OCI-LY3 (cell line): ENCODE results near the gene OXNAD1.

Source experiments
- H2AFZ ChIP-seq: fragments of 200-600, 300-600 bp; shearing (Covaris generic); 2 replicates; pipeline ENCODE4 v1.6.0; 2014; ENCODE audit warnings: antibody characterized with exemption, low read depth, low read length
- H3K27ac ChIP-seq: fragments of 200-600, 300-600 bp; sonication (generic); 2 replicates; pipeline ENCODE4 v1.5.1; 2014; ENCODE audit warnings: mild to moderate bottlenecking, low read length, moderate library complexity, mixed read lengths
- H3K27me3 ChIP-seq: fragments of 200-600, 300-600 bp; sonication (generic); 2 replicates; pipeline ENCODE4 v1.6.1; 2014; ENCODE audit warnings: low read depth, low read length, mixed read lengths
- H3K36me3 ChIP-seq: fragments of 200-600, 300-600 bp; sonication (generic); replicated peaks from 2 replicates; pipeline ENCODE3; 2014; ENCODE audit warnings: low read depth, low read length, mixed read lengths
- H3K4me1 ChIP-seq: fragments of 300-600, 200-600 bp; sonication (generic); 2 replicates; pipeline ENCODE4 v1.6.1; 2014; ENCODE audit warnings: low read length, mixed read lengths
- H3K4me2 ChIP-seq: fragments of 200-600, 300-600 bp; sonication (generic); 2 replicates; pipeline ENCODE4 v1.6.1; 2014; ENCODE audit warnings: low read length, mixed read lengths
- H3K4me3 ChIP-seq: fragments of 300-600, 200-600 bp; sonication (generic); 2 replicates; pipeline ENCODE4 v1.5.1; 2014; ENCODE audit warnings: antibody characterized with exemption, mild to moderate bottlenecking, low read length, moderate library complexity
- H3K79me2 ChIP-seq: fragments of 300-600, 200-600 bp; shearing (Covaris generic); 2 replicates; pipeline ENCODE4 v1.6.1; 2014; ENCODE audit warnings: mild to moderate bottlenecking, low read length, mixed read lengths
- H3K9ac ChIP-seq: fragments of 300-600, 200-600 bp; shearing (Covaris generic); 2 replicates; pipeline ENCODE4 v1.6.0; 2014; ENCODE audit warnings: mild to moderate bottlenecking, low read length, moderate library complexity
- H3K9me3 ChIP-seq: fragments of 200-600, 300-600 bp; shearing (Covaris generic); 2 replicates; pipeline ENCODE4 v1.6.1; 2014; ENCODE audit warnings: low read length, mixed read lengths; ENCODE audit not compliant: insufficient read depth
- H4K20me1 ChIP-seq: fragments of 200-600, 300-600 bp; sonication (generic); 2 replicates; pipeline ENCODE4 v1.6.1; 2016; ENCODE audit warnings: low read length, mixed read lengths; ENCODE audit not compliant: insufficient read depth
- EZH2phosphoT487 ChIP-seq: fragments of 200-600 bp; shearing (Covaris generic); IDR thresholded peaks from 2 replicates; pipeline ENCODE4 v1.6.1; 2018; ENCODE audit warnings: antibody characterized with exemption, mixed run types, low read depth
- TF ChIP-seq, protein P1 (sequence below): fragments of 200-600, 300-600 bp; sonication (generic); IDR thresholded peaks from 2 replicates; pipeline ENCODE4 v1.5.1; 2014; ENCODE audit warnings: antibody characterized with exemption, low read length, low read depth

OXNAD1 gene

DNA sequence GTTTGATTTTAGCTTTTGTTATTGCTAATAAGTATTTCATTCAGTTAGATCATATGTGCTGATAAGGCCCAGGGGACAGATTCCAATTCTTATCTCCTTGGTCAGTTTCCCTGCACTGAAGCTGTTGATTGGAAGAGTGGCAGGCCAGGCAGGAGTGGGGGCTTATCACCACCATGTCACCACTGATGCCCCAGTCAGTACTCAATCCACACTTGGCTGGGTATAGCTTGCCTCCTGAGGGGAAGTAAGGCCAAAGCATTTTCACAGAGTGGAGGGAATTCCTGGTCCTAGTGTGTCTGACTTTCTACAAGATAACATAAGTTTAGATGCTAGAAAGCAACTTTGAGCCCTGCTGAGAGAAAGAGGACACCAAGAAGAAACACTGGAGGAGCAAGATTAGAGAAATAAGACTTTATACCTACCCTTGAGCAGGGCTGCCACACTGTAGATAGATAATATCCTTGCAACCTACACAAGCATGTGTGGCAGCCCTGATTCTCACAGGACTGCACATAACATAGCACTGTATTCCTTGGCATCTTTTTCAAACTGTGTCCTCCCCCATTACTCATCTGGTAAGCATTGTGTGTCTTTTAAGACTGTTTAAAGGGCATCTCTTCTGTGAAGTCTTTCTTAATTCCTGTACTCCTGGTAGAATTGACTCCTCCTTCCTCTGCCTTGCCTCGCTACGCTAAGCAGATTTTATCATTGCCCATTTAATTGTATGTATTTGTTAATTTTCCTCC is 24.3 kb downstream of the OXNAD1 start:
- Histone ChIP-seq H3K4me3 (no peak overlapping the region), H3K9ac (no peak overlapping the region), H3K4me2 (no peak overlapping the region), H3K79me2 (no peaks in the 10 kb centered on the region; the same call in 1 of the 2 replicates), H3K27ac (no peak overlapping the region), H4K20me1 (peaks cover 21% of the 10 kb centered on the region), H2AFZ (no peak overlapping the region), H3K27me3 (no peaks in the 10 kb centered on the region), H3K9me3 (no peaks in the 10 kb centered on the region), H3K36me3 (peaks cover 32% of the 10 kb centered on the region), H3K4me1 (peaks cover 23% of the 10 kb centered on the region)
- TF ChIP-seq, protein P1, sequence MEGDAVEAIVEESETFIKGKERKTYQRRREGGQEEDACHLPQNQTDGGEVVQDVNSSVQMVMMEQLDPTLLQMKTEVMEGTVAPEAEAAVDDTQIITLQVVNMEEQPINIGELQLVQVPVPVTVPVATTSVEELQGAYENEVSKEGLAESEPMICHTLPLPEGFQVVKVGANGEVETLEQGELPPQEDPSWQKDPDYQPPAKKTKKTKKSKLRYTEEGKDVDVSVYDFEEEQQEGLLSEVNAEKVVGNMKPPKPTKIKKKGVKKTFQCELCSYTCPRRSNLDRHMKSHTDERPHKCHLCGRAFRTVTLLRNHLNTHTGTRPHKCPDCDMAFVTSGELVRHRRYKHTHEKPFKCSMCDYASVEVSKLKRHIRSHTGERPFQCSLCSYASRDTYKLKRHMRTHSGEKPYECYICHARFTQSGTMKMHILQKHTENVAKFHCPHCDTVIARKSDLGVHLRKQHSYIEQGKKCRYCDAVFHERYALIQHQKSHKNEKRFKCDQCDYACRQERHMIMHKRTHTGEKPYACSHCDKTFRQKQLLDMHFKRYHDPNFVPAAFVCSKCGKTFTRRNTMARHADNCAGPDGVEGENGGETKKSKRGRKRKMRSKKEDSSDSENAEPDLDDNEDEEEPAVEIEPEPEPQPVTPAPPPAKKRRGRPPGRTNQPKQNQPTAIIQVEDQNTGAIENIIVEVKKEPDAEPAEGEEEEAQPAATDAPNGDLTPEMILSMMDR, result no peak
- no peak for TF ChIP-seq EZH2phosphoT487

GRCh38 chr3:16290007-16290826 is 25.2 kb downstream of the OXNAD1 start:
- H3K4me3 ChIP-seq, result no peak overlapping the region
- H3K9me3 ChIP-seq, result no peaks in the 10 kb centered on the region
- H4K20me1 ChIP-seq, result peaks cover 21% of the 10 kb centered on the region
- H3K27me3 ChIP-seq, result no peaks in the 10 kb centered on the region
- H3K27ac ChIP-seq, result no peak overlapping the region
- H3K9ac ChIP-seq, result no peak overlapping the region
- H2AFZ ChIP-seq, result no peak overlapping the region
- no peaks in the 10 kb centered on the region; the same call in 1 of the 2 replicates for H3K79me2 ChIP-seq
- H3K36me3 ChIP-seq, result peaks cover 37% of the 10 kb centered on the region
- H3K4me1 ChIP-seq, result peaks cover 23% of the 10 kb centered on the region
- no peak overlapping the region for H3K4me2 ChIP-seq
- TF ChIP-seq EZH2phosphoT487, result no peak
- TF ChIP-seq, protein P1, result peak; percentile 98

GRCh38 chr3:16290827-16291196 is 25.8 kb downstream of the OXNAD1 start:
- Histone ChIP-seq H3K27me3 (no peaks in the 10 kb centered on the region), H3K36me3 (peaks cover 42% of the 10 kb centered on the region), H3K4me3 (no peak overlapping the region), H3K4me2 (0 out of 2 replicates have a peak overlapping the region, but pooled peaks have one; percentile 0), H2AFZ (no peak overlapping the region), H3K79me2 (no peaks in the 10 kb centered on the region; the same call in 1 of the 2 replicates), H3K27ac (0 out of 2 replicates have a peak overlapping the region, but pooled peaks have one; percentile 1), H3K9ac (no peak overlapping the region), H3K9me3 (no peaks in the 10 kb centered on the region), H3K4me1 (peaks cover 23% of the 10 kb centered on the region), H4K20me1 (peaks cover 21% of the 10 kb centered on the region)
- TF ChIP-seq, protein P1, result no peak
- no peak for TF ChIP-seq EZH2phosphoT487

DNA sequence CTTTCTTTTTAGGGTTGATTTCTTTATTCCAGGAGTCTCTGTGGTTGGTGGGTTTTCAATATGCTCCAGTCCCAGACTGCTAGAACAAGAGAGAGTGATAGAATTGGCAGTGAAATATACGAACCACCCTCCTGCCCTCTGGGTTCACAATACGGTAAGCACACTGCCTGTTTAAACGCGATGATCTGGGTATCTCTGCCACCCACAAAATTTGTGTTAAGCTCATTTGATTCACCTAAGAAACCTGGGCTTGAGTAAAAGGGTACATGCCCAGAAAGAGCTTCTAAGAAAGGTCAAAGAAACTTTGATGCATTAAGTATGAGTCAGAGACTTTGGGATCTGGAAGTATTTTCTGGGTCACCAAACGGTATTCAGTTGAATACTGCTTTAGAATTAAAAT is 29.8 kb downstream of the OXNAD1 start:
- no peak overlapping the region for H3K4me3 ChIP-seq
- TF ChIP-seq EZH2phosphoT487, result no peak
- TF ChIP-seq, protein P1, result no peak
- H3K4me2 ChIP-seq, result no peak overlapping the region
- H3K27ac ChIP-seq, result no peak overlapping the region
- H3K9me3 ChIP-seq, result no peaks in the 10 kb centered on the region
- H3K9ac ChIP-seq, result no peak overlapping the region
- peaks cover 37% of the 10 kb centered on the region for H3K36me3 ChIP-seq
- H3K4me1 ChIP-seq, result peaks cover 12% of the 10 kb centered on the region
- peaks cover 9% of the 10 kb centered on the region; the same call in 1 of the 2 replicates for H4K20me1 ChIP-seq
- H3K79me2 ChIP-seq, result no peaks in the 10 kb centered on the region
- H3K27me3 ChIP-seq, result no peaks in the 10 kb centered on the region
- no peak overlapping the region for H2AFZ ChIP-seq
